WTC11 (cell line): ENCODE results near the gene ZBTB48. TPM values are rescaled to one million over a fixed set of nuclear protein-coding genes. Genes with fewer than 3 reads are reported as not detected.

ENCODE experiments used
- ATAC-seq: fragments of 200-7000 bp; cut with Tn5 transposase; 2 replicates; pipeline ENCODE4 v1.10.0; 2021; ENCODE audit warnings: mild to moderate bottlenecking, moderate library complexity
- CTCF ChIA-PET: fragments of 300-600 bp; sonication (Branson Sonifier 250); formaldehyde crosslinking; loops from one replicate; lab custom pipeline; 2021; ENCODE audit warnings: antibody characterized with exemption; lab: Charles Lee
- POLR2A ChIA-PET: fragments of 350-600 bp; sonication (Branson Sonifier 250); formaldehyde crosslinking; loops from one replicate; lab custom pipeline; 2021; ENCODE audit warnings: antibody characterized with exemption; lab: Charles Lee
- DNase-seq: peaks from one replicate; pipeline ENCODE4 v3.0.0; 2021; ENCODE audit warnings: low spot score
- H3K27ac Mint-ChIP-seq: 2 replicates; pipeline ENCODE4 v1.8.0; 2021; ENCODE audit warnings: mixed read lengths
- H3K27me3 Mint-ChIP-seq: 2 replicates; pipeline ENCODE4 v1.8.0; 2021; ENCODE audit warnings: low read depth, mild to moderate bottlenecking, moderate library complexity, mixed read lengths
- H3K36me3 Mint-ChIP-seq: 2 replicates; pipeline ENCODE4 v1.8.0; 2021; ENCODE audit warnings: mixed read lengths
- H3K4me1 Mint-ChIP-seq: 2 replicates; pipeline ENCODE4 v1.8.0; 2022; ENCODE audit warnings: mixed read lengths
- H3K4me3 Mint-ChIP-seq: 2 replicates; pipeline ENCODE4 v1.8.0; 2021; ENCODE audit warnings: mild to moderate bottlenecking, moderate library complexity, mixed read lengths
- H3K9me3 Mint-ChIP-seq: 2 replicates; pipeline ENCODE4 v1.8.0; 2021; ENCODE audit warnings: mixed read lengths
- CREM ChIP-seq: sonication (generic); formaldehyde crosslinking; IDR thresholded peaks from 2 replicates; pipeline ENCODE4 v1.8.1; 2022; ENCODE audit warnings: mild to moderate bottlenecking, missing genetic modification reagents, moderate library complexity
- EMX1 ChIP-seq: fragments of 250-450 bp; sonication (Bioruptor Pico); IDR thresholded peaks from 2 replicates; pipeline ENCODE4 v1.8.0; 2021; ENCODE audit warnings: mild to moderate bottlenecking
- GABPB1 ChIP-seq: sonication (generic); formaldehyde crosslinking; IDR thresholded peaks from 2 replicates; pipeline ENCODE4 v1.8.1; 2023; ENCODE audit warnings: mild to moderate bottlenecking, missing genetic modification reagents
- NFATC4 ChIP-seq: fragments of 250-450 bp; sonication (Bioruptor Pico); IDR thresholded peaks from 2 replicates; pipeline ENCODE4 v1.9.0; 2021; ENCODE audit warnings: mild to moderate bottlenecking
- ZNF512 ChIP-seq: sonication (generic); formaldehyde crosslinking; IDR thresholded peaks from 2 replicates; pipeline ENCODE4 v1.8.1; 2022; ENCODE audit warnings: missing genetic modification reagents, borderline replicate concordance
- total RNA-seq: library from RNA; stranded (reverse); gene quantifications from 3 replicates; pipeline ENCODE4 v1.2.3, GENCODE V29; 2021
- TF ChIP-seq, protein P1 (sequence below): sonication (generic); formaldehyde crosslinking; conservative IDR thresholded peaks from 2 replicates; pipeline ENCODE4 v1.8.1; 2023; ENCODE audit warnings: mild to moderate bottlenecking, low read depth, missing genetic modification reagents, moderate library complexity
- TF ChIP-seq, protein P2 (sequence below): sonication (generic); formaldehyde crosslinking; IDR thresholded peaks from 2 replicates; pipeline ENCODE4 v1.8.0; 2022; ENCODE audit warnings: mild to moderate bottlenecking, missing genetic modification reagents
- TF ChIP-seq, protein P3 (sequence below): sonication (generic); formaldehyde crosslinking; IDR thresholded peaks from 2 replicates; pipeline ENCODE4 v1.8.1; 2023; ENCODE audit warnings: mild to moderate bottlenecking, missing genetic modification reagents, borderline replicate concordance
- TF ChIP-seq, protein P4 (sequence below): fragments of 250-450 bp; sonication (Bioruptor Pico); IDR thresholded peaks from 2 replicates; pipeline ENCODE4 v1.9.0; 2021; ENCODE audit warnings: mild to moderate bottlenecking
- TF ChIP-seq, protein P5 (sequence below): fragments of 250-450 bp; sonication (Bioruptor Pico); conservative IDR thresholded peaks from 2 replicates; pipeline ENCODE4 v1.9.0; 2021; ENCODE audit warnings: mild to moderate bottlenecking

Gene ZBTB48
- total RNA-seq, 1 experiment from 2014 or later: 29.1 TPM

GRCh38 chr1:6603238-6603914 is 23.6 kb downstream of the ZBTB48 start:
- Mint-ChIP-seq H3K27me3 (no peaks in the 10 kb centered on the region; the same call in 1 of the 2 replicates), H3K27ac (peak overlapping the region; percentile 97), H3K4me3 (peak overlapping the region; percentile 80), H3K4me1 (peaks cover 23% of the 10 kb centered on the region), H3K36me3 (no peaks in the 10 kb centered on the region), H3K9me3 (no peaks in the 10 kb centered on the region)
- DNase-seq (no peak), ATAC-seq (peak; percentile 10)
- ChIA-PET CTCF (interaction anchor here (0.6 to 2.3 kb wide), 15 partner anchors 10 to 474 kb away, joined by 3 to 10 read pairs (median 4); partner anchors contain the start of genes ACOT7, NOL9, PHF13 and TAS1R1), POLR2A (interaction anchor here (1.0 to 1.8 kb wide), 5 partner anchors 9 to 43 kb away, joined by 3 to 8 read pairs (median 5); partner anchors contain the start of genes THAP3 and ZBTB48)
- TF ChIP-seq, protein P1, sequence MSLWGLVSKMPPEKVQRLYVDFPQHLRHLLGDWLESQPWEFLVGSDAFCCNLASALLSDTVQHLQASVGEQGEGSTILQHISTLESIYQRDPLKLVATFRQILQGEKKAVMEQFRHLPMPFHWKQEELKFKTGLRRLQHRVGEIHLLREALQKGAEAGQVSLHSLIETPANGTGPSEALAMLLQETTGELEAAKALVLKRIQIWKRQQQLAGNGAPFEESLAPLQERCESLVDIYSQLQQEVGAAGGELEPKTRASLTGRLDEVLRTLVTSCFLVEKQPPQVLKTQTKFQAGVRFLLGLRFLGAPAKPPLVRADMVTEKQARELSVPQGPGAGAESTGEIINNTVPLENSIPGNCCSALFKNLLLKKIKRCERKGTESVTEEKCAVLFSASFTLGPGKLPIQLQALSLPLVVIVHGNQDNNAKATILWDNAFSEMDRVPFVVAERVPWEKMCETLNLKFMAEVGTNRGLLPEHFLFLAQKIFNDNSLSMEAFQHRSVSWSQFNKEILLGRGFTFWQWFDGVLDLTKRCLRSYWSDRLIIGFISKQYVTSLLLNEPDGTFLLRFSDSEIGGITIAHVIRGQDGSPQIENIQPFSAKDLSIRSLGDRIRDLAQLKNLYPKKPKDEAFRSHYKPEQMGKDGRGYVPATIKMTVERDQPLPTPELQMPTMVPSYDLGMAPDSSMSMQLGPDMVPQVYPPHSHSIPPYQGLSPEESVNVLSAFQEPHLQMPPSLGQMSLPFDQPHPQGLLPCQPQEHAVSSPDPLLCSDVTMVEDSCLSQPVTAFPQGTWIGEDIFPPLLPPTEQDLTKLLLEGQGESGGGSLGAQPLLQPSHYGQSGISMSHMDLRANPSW (CRISPR knock-in tag): no peak
- TF ChIP-seq EMX1 (CRISPR knock-in tag): no peak
- no peak for TF ChIP-seq ZNF512 (CRISPR knock-in tag)
- 0 out of 2 replicates have a peak, but pooled peaks have one; percentile 23 for TF ChIP-seq CREM (CRISPR knock-in tag)
- TF ChIP-seq, protein P2, sequence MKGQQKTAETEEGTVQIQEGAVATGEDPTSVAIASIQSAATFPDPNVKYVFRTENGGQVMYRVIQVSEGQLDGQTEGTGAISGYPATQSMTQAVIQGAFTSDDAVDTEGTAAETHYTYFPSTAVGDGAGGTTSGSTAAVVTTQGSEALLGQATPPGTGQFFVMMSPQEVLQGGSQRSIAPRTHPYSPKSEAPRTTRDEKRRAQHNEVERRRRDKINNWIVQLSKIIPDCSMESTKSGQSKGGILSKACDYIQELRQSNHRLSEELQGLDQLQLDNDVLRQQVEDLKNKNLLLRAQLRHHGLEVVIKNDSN: peak; percentile 28; the same call in 1 of the 2 replicates
- no peak for TF ChIP-seq NFATC4
- TF ChIP-seq, protein P3, sequence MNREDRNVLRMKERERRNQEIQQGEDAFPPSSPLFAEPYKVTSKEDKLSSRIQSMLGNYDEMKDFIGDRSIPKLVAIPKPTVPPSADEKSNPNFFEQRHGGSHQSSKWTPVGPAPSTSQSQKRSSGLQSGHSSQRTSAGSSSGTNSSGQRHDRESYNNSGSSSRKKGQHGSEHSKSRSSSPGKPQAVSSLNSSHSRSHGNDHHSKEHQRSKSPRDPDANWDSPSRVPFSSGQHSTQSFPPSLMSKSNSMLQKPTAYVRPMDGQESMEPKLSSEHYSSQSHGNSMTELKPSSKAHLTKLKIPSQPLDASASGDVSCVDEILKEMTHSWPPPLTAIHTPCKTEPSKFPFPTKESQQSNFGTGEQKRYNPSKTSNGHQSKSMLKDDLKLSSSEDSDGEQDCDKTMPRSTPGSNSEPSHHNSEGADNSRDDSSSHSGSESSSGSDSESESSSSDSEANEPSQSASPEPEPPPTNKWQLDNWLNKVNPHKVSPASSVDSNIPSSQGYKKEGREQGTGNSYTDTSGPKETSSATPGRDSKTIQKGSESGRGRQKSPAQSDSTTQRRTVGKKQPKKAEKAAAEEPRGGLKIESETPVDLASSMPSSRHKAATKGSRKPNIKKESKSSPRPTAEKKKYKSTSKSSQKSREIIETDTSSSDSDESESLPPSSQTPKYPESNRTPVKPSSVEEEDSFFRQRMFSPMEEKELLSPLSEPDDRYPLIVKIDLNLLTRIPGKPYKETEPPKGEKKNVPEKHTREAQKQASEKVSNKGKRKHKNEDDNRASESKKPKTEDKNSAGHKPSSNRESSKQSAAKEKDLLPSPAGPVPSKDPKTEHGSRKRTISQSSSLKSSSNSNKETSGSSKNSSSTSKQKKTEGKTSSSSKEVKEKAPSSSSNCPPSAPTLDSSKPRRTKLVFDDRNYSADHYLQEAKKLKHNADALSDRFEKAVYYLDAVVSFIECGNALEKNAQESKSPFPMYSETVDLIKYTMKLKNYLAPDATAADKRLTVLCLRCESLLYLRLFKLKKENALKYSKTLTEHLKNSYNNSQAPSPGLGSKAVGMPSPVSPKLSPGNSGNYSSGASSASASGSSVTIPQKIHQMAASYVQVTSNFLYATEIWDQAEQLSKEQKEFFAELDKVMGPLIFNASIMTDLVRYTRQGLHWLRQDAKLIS (CRISPR knock-in tag): no peak
- TF ChIP-seq, protein P4, sequence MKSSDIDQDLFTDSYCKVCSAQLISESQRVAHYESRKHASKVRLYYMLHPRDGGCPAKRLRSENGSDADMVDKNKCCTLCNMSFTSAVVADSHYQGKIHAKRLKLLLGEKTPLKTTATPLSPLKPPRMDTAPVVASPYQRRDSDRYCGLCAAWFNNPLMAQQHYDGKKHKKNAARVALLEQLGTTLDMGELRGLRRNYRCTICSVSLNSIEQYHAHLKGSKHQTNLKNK: no peak

- Mint-ChIP-seq H3K27me3 (no peaks in the 10 kb centered on the region; the same call in 1 of the 2 replicates), H3K4me3 (peak overlapping the region; percentile 80), H3K36me3 (no peaks in the 10 kb centered on the region), H3K27ac (peak overlapping the region; percentile 97), H3K9me3 (no peaks in the 10 kb centered on the region), H3K4me1 (peaks cover 23% of the 10 kb centered on the region)
- ChIA-PET POLR2A (interaction anchor here (1.0 to 1.8 kb wide), 5 partner anchors 8 to 24 kb away, joined by 3 to 8 read pairs (median 5); partner anchors contain the start of genes THAP3 and ZBTB48), CTCF (interaction anchor here (0.6 to 2.3 kb wide), 11 partner anchors 12 to 473 kb away, joined by 3 to 10 read pairs (median 4); partner anchors contain the start of genes ACOT7, NOL9 and TAS1R1)
- DNase-seq: peak; percentile 75
- TF ChIP-seq GABPB1 (CRISPR knock-in tag): peak; percentile 38; the same call in 1 of the 2 replicates
- TF ChIP-seq, protein P5, sequence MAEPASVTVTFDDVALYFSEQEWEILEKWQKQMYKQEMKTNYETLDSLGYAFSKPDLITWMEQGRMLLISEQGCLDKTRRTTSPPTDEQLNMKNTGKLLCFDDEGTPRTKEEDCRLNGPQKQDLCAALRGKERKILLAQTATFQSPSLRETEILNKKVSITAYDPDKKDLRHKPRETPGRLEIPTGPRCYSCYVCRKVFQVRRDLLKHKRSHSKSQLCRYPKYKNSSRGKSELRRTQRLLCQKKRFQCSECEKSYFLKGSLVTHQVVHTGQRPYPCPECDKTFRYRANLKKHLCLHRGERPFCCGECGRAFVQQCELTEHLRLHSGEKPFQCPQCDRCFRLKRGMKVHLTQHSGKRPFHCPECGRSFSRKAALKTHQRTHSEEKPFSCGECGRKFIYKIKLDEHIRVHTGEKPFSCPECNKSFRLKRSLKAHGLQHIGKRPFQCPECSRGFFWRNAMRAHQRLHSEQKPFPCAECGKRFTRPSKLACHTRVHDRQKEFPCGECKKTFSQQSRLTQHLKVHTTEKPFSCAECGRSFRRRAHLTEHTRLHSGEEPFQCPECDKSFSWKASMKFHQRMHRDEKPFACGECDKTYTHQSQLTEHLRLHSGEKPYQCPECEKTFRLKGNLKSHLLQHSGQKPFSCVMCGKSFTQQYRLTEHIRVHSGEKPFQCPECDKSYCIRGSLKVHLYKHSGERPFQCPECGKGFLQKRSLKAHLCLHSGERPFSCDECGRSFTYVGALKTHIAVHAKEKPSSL (CRISPR knock-in tag): no peak
- ATAC-seq: peak; percentile 60
Measured at GRCh38 chr1:6603915-6604558, 24.2 kb downstream of the ZBTB48 start.
